ENCODE data around the gene SMYD1.
"Not testable (repeated sequence)": the region's sequence is repeated elsewhere in the genome, so short reads cannot be mapped to it uniquely, and the experiment has no call there.

SMYD1 gene

DNA sequence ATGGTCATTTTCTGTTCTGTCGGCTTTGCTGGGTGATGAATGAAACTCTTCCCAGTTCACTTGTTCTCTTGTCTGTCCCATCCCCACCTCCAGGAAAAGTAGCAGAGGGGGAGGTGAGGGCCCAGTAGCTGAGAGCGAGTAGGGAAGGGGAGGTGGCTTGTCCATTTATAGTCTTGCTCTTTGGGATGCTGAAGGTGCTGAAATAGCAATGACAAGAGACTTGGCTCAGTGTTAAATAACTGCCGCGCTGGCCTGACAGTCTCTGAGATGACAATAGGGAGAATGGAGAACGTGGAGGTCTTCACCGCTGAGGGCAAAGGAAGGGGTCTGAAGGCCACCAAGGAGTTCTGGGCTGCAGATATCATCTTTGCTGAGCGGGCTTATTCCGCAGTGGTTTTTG is at the start of gene SMYD1:
Gene SMYD1 (plus strand): TSS at position 228 of the 400 bp plus-strand sequence. CDS start 40 bp downstream, at position 268.
- H3K4me3 ChIP-seq (ENCODE audit: low read length): no peak within 1 kb of the TSS
- H3K9ac ChIP-seq (ENCODE audit: low read length): no peak within 1 kb of the TSS
- H3K9me3 ChIP-seq (ENCODE audit: control insufficient read depth, low read length): no peaks in the 10 kb centered on the region
- no peaks in the 10 kb centered on the region for H3K4me1 ChIP-seq (ENCODE audit: control insufficient read depth, insufficient read depth, low read length)
- no peaks in the 10 kb centered on the region for H3K36me3 ChIP-seq (ENCODE audit: control insufficient read depth, insufficient read depth, low read length)
- no peaks in the 10 kb centered on the region for H3K27me3 ChIP-seq (ENCODE audit: control insufficient read depth, insufficient read depth, low read length)

DNA sequence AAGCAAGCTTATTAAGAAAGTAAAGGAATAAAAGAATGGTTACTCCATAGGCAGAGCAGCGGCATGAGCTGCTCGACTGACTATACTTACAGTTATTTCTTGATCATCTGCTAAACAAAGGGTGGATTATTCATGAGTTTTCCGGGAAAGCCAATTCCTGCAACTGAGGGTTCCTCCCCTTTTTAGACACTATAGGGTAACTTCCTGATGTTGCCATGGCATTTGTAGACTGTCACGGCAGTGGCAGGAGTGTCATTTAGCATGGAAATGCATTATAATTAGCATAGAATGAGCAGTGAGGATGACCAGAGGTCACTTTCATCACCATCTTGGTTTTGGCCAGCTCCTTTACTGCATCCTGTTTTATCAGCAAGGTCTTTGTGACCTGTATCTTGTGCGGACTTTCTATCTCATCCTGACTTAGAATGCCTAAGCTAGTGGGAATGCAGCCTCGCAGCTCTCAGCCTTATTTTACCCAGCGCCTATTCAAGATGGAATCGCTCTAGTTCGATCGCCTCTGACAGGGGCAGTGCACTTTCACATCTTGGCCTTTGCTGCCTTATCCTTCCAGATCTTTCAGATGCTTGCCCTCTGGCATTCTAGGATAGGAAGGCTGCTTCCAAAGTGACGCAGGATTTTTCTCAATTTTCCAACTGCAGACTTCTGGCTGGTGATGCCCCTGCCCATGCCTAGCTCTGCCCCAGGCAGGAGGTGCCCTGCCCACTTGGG is 49.4 kb upstream of the SMYD1 start:
- not testable (repeated sequence) for H3K27me3 ChIP-seq (ENCODE audit: control insufficient read depth, insufficient read depth, low read length); H3K9ac ChIP-seq (ENCODE audit: low read length); H3K4me3 ChIP-seq (ENCODE audit: low read length); H3K36me3 ChIP-seq (ENCODE audit: control insufficient read depth, insufficient read depth, low read length); H3K4me1 ChIP-seq (ENCODE audit: control insufficient read depth, insufficient read depth, low read length); H3K9me3 ChIP-seq (ENCODE audit: control insufficient read depth, low read length)

GRCh38 chr2:88018909-88019308 is 48.7 kb upstream of the SMYD1 start:
- Histone ChIP-seq H3K4me1 (ENCODE audit: control insufficient read depth, insufficient read depth, low read length) (peaks cover 8% of the 10 kb centered on the region), H3K4me3 (ENCODE audit: low read length) (no peak overlapping the region), H3K36me3 (ENCODE audit: control insufficient read depth, insufficient read depth, low read length) (no peaks in the 10 kb centered on the region)

DNA sequence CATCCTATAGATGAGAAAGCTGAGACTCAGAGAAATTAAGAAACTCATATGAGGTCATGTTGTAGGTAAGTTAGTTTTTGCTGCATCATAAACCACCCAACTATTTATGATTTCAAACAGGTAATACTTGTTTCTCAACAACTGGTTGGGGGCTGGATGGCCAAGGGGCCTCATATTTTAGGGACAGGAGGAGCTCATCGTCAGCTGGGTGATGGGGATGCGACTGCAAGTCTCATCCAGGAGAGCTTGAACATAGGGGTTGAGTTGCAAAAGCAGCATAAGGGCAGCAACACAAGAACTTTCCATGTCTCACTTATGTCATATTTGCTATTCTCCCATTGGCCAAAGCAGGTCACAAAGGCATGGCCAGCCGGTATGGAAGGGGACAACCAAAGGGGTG is 47.6 kb upstream of the SMYD1 start:
- Histone ChIP-seq H3K4me3 (ENCODE audit: low read length) (no peak overlapping the region), H3K9ac (ENCODE audit: low read length) (no peak overlapping the region), H3K9me3 (ENCODE audit: control insufficient read depth, low read length) (no peaks in the 10 kb centered on the region), H3K27me3 (ENCODE audit: control insufficient read depth, insufficient read depth, low read length) (no peaks in the 10 kb centered on the region), H3K4me1 (ENCODE audit: control insufficient read depth, insufficient read depth, low read length) (peaks cover 8% of the 10 kb centered on the region), H3K36me3 (ENCODE audit: control insufficient read depth, insufficient read depth, low read length) (no peaks in the 10 kb centered on the region)

More at GRCh38 chr2:88018909-88019308, 48.7 kb upstream of the SMYD1 start:
- Histone ChIP-seq H3K9ac (ENCODE audit: low read length) (no peak overlapping the region), H3K9me3 (ENCODE audit: control insufficient read depth, low read length) (no peaks in the 10 kb centered on the region), H3K27me3 (ENCODE audit: control insufficient read depth, insufficient read depth, low read length) (no peaks in the 10 kb centered on the region)

- H3K36me3 ChIP-seq (ENCODE audit: control insufficient read depth, insufficient read depth, low read length): no peaks in the 10 kb centered on the region
- H3K4me1 ChIP-seq (ENCODE audit: control insufficient read depth, insufficient read depth, low read length): peaks cover 11% of the 10 kb centered on the region
- H3K9me3 ChIP-seq (ENCODE audit: control insufficient read depth, low read length): no peaks in the 10 kb centered on the region
Observed at GRCh38 chr2:88022669-88022921, 45.0 kb upstream of the SMYD1 start.

GRCh38 chr2:88024509-88024908 is 43.1 kb upstream of the SMYD1 start:
- Histone ChIP-seq H3K9me3 (ENCODE audit: control insufficient read depth, low read length) (no peaks in the 10 kb centered on the region), H3K36me3 (ENCODE audit: control insufficient read depth, insufficient read depth, low read length) (no peaks in the 10 kb centered on the region), H3K4me3 (ENCODE audit: low read length) (no peak overlapping the region), H3K4me1 (ENCODE audit: control insufficient read depth, insufficient read depth, low read length) (peaks cover 8% of the 10 kb centered on the region), H3K27me3 (ENCODE audit: control insufficient read depth, insufficient read depth, low read length) (no peaks in the 10 kb centered on the region), H3K9ac (ENCODE audit: low read length) (no peak overlapping the region)

More at GRCh38 chr2:88022669-88022921, 45.0 kb upstream of the SMYD1 start:
- no peaks in the 10 kb centered on the region for H3K27me3 ChIP-seq (ENCODE audit: control insufficient read depth, insufficient read depth, low read length)
- H3K4me3 ChIP-seq (ENCODE audit: low read length): no peak overlapping the region
- no peak overlapping the region for H3K9ac ChIP-seq (ENCODE audit: low read length)

- Histone ChIP-seq H3K27me3 (ENCODE audit: control insufficient read depth, insufficient read depth, low read length) (no peaks in the 10 kb centered on the region), H3K4me3 (ENCODE audit: low read length) (no peak overlapping the region), H3K9me3 (ENCODE audit: control insufficient read depth, low read length) (no peaks in the 10 kb centered on the region), H3K36me3 (ENCODE audit: control insufficient read depth, insufficient read depth, low read length) (no peaks in the 10 kb centered on the region), H3K9ac (ENCODE audit: low read length) (no peak overlapping the region), H3K4me1 (ENCODE audit: control insufficient read depth, insufficient read depth, low read length) (peaks cover 8% of the 10 kb centered on the region)
Observed at GRCh38 chr2:88027697-88028389, 39.8 kb upstream of the SMYD1 start.

DNA sequence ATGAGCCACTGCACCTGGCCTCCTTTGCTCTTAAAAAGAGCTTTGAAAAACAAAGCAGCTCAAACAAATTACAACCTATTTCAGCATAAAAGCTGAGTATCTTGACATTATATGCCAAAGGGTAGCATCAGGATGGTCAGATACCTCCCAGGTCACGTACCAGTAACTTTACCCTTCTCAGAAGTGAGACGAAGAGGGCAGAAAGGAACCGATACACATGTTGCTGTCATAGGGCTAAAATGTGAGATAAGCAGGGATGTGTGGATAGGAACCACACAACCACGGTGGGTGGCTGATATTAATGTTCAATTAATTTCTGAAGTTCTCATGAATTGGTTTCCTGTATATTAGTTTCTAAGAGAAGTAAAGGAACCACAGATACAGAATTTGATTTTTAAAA is 38.7 kb upstream of the SMYD1 start:
- Histone ChIP-seq H3K36me3 (ENCODE audit: control insufficient read depth, insufficient read depth, low read length) (no peaks in the 10 kb centered on the region), H3K27me3 (ENCODE audit: control insufficient read depth, insufficient read depth, low read length) (no peaks in the 10 kb centered on the region), H3K4me1 (ENCODE audit: control insufficient read depth, insufficient read depth, low read length) (peaks cover 8% of the 10 kb centered on the region), H3K9ac (ENCODE audit: low read length) (no peak overlapping the region), H3K4me3 (ENCODE audit: low read length) (no peak overlapping the region), H3K9me3 (ENCODE audit: control insufficient read depth, low read length) (no peaks in the 10 kb centered on the region)

DNA sequence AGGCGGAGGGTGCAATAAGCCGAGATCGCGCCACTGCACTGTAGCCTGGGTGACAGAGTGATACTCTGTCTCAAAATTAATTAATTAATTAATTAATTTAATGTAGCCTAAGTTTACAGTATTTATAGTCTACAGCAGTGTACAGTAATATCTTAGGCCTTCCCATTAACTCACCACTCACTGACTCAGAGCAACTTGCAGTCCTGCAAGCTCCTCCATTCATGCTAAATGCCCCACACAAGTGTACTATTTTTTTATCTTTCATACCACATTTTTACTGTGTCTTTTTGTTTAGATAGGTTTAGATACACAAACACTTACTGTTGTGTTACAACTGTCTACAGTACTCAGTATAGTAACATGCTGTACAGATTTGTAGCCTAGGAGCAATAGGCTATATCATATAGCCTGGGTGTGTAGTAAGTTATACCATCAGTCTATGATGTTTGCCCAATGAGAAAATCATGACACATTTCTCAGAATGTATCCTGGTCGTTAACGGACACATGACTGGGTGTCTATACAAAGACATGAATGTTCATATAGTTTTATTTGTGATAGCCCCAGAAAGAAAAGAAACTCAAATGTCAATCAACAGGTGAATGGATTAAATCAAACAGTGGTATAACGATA is 35.4 kb upstream of the SMYD1 start:
- Histone ChIP-seq H3K36me3 (ENCODE audit: control insufficient read depth, insufficient read depth, low read length) (no peaks in the 10 kb centered on the region), H3K4me3 (ENCODE audit: low read length) (no peak overlapping the region), H3K9ac (ENCODE audit: low read length) (no peak overlapping the region), H3K9me3 (ENCODE audit: control insufficient read depth, low read length) (no peaks in the 10 kb centered on the region), H3K4me1 (ENCODE audit: control insufficient read depth, insufficient read depth, low read length) (no peaks in the 10 kb centered on the region), H3K27me3 (ENCODE audit: control insufficient read depth, insufficient read depth, low read length) (no peaks in the 10 kb centered on the region)

DNA sequence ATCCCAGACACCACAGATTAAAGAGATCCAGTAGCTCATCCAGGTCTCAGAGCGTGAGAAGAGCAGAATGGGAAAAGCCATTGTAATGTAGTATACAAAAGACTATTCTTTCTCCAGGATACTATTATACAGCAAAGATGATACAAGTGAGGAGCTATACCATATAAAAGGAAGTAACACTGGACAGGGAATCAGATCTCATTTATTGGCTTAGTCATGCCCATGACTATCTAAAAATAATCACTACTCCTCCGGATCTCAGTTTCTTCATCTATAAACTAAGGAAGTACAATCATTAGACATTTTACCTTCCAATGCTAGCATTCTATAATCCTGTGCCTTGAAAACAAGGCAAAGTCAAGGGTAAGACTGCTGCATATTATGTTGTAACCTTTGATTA is 31.4 kb upstream of the SMYD1 start:
- no peaks in the 10 kb centered on the region for H3K36me3 ChIP-seq (ENCODE audit: control insufficient read depth, insufficient read depth, low read length)
- H3K4me1 ChIP-seq (ENCODE audit: control insufficient read depth, insufficient read depth, low read length): no peaks in the 10 kb centered on the region
- H3K9me3 ChIP-seq (ENCODE audit: control insufficient read depth, low read length): no peaks in the 10 kb centered on the region
- H3K9ac ChIP-seq (ENCODE audit: low read length): no peak overlapping the region
- no peak overlapping the region for H3K4me3 ChIP-seq (ENCODE audit: low read length)
- no peaks in the 10 kb centered on the region for H3K27me3 ChIP-seq (ENCODE audit: control insufficient read depth, insufficient read depth, low read length)

- Histone ChIP-seq H3K9me3 (ENCODE audit: control insufficient read depth, low read length) (no peaks in the 10 kb centered on the region), H3K9ac (ENCODE audit: low read length) (no peak overlapping the region), H3K27me3 (ENCODE audit: control insufficient read depth, insufficient read depth, low read length) (no peaks in the 10 kb centered on the region), H3K4me1 (ENCODE audit: control insufficient read depth, insufficient read depth, low read length) (no peaks in the 10 kb centered on the region), H3K4me3 (ENCODE audit: low read length) (no peak overlapping the region), H3K36me3 (ENCODE audit: control insufficient read depth, insufficient read depth, low read length) (no peaks in the 10 kb centered on the region)
Observed at GRCh38 chr2:88036606-88037005, 31.0 kb upstream of the SMYD1 start.

DNA sequence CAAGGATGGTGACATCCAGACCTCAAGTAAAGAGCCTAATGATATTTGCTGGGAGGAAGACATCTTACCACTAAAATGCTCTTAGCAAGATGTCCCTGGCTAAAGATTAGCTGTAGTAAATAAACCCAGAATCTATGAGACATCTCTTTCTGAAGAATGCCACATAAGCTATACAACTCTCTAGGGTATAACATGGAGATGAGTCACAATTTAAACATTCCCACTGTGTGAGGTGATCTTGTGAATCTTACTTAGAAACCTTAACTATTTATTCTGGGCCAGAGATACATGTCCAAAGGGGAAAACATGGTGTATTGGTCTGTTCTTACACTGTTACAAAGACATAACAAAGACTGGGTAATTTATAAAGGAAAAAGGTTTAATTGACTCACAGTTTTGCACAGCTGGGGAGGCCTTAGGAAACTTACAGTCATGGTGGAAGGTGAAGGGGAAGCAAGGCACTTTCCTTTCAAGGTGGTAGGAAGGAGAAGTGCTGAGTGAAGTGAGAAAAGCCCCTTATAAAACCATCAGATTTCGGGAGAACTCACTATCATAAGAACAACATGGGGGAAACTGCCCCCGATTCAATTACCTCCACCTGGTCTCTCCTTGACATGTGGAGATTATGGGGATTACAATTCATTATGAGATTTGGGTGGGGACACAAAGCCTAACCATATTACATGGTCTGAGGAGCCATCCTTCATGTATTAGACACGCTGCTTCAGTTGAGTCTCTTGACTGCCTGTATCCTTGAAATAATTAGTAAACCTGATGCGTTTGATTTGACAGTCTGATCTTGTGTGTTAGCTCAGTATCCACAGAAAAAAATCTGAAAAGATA is 29.1 kb upstream of the SMYD1 start:
- Histone ChIP-seq H3K9me3 (ENCODE audit: control insufficient read depth, low read length) (no peaks in the 10 kb centered on the region), H3K4me1 (ENCODE audit: control insufficient read depth, insufficient read depth, low read length) (no peaks in the 10 kb centered on the region), H3K36me3 (ENCODE audit: control insufficient read depth, insufficient read depth, low read length) (no peaks in the 10 kb centered on the region), H3K27me3 (ENCODE audit: control insufficient read depth, insufficient read depth, low read length) (no peaks in the 10 kb centered on the region), H3K4me3 (ENCODE audit: low read length) (no peak overlapping the region), H3K9ac (ENCODE audit: low read length) (no peak overlapping the region)
